Measurements from ENCODE around the gene SGK1.

- TF ChIP-seq BHLHE40 (IDR thresholded peaks at IDR 0.05; ENCODE audit: borderline replicate concordance) (no peak), FOXA1 (IDR thresholded peaks at IDR 0.05) (no peak), TARDBP (IDR thresholded peaks at IDR 0.05) (no peak), FOXM1 (IDR thresholded peaks at IDR 0.05; ENCODE audit: borderline replicate concordance) (no peak), HDGF (IDR thresholded peaks at IDR 0.05; ENCODE audit: borderline replicate concordance) (no peak), ZNF384 (IDR thresholded peaks at IDR 0.05) (no peak)
Measured at GRCh38 chr6:134318974-134319281, 1.0 kb upstream of the SGK1 start.

All from HEK293T (cell line).